Stimulated activated effector memory CD8-positive, alpha-beta T cell treated with anti-CD3 and anti-CD28 coated beads, Interleukin-12 subunit alpha, Interleukin-12 subunit beta, amount 100 ng/mL, for 72 hours (primary cell): Measurements from ENCODE around the gene KIF6.

Experiments
- ATAC-seq: fragments of 150-1000 bp; cut with Tn5 transposase; 2 replicates; pipeline ENCODE4 v1.10.0; 2021
- DNase-seq, 2 donors: peaks; one replicate each; pipeline ENCODE4 v3.0.0; 2021 to 2022; ENCODE audit warnings: low spot score in 2 of 2
- H3K27ac Mint-ChIP-seq: one replicate; pipeline ENCODE4 v1.8.0; 2022; ENCODE audit warnings: mild to moderate bottlenecking, mixed read lengths
- H3K36me3 Mint-ChIP-seq: one replicate; pipeline ENCODE4 v1.8.0; 2022; ENCODE audit warnings: mild to moderate bottlenecking, mixed read lengths
- H3K4me1 Mint-ChIP-seq: one replicate; pipeline ENCODE4 v1.8.0; 2022; ENCODE audit warnings: mixed read lengths
- H3K4me3 Mint-ChIP-seq: one replicate; pipeline ENCODE4 v1.8.0; 2022; ENCODE audit warnings: mild to moderate bottlenecking, mixed read lengths
- H3K9me3 Mint-ChIP-seq: one replicate; pipeline ENCODE4 v1.8.0; 2022; ENCODE audit warnings: mixed read lengths

KIF6 gene

GRCh38 chr6:39724787-39725631 is at the start of gene KIF6:
Gene KIF6, minus strand, starts transcription at chr6:39725408. Its CDS starts 98 bp downstream, at chr6:39725310.
- peak within 1 kb of the TSS; percentile 75 for H3K4me3 Mint-ChIP-seq
- peak; percentile 17 to 71 for DNase-seq
- no peaks in the 10 kb centered on the region for H3K36me3 Mint-ChIP-seq
- no peaks in the 10 kb centered on the region for H3K4me1 Mint-ChIP-seq
- H3K27ac Mint-ChIP-seq, result peak within 1 kb of the TSS; percentile 50
- no peaks in the 10 kb centered on the region for H3K9me3 Mint-ChIP-seq
- peak; percentile 93 for ATAC-seq

GRCh38 chr6:39773782-39774181 is 48.6 kb upstream of the KIF6 start:
- H3K4me1 Mint-ChIP-seq, result no peaks in the 10 kb centered on the region
- no peaks in the 10 kb centered on the region for H3K36me3 Mint-ChIP-seq
- DNase-seq (no peak), ATAC-seq (no peak)
- H3K27ac Mint-ChIP-seq, result no peak overlapping the region
- H3K9me3 Mint-ChIP-seq, result no peaks in the 10 kb centered on the region
- no peak overlapping the region for H3K4me3 Mint-ChIP-seq

GRCh38 chr6:39772559-39773273 is 47.5 kb upstream of the KIF6 start:
- Mint-ChIP-seq H3K36me3 (no peaks in the 10 kb centered on the region), H3K4me3 (no peak overlapping the region), H3K9me3 (no peaks in the 10 kb centered on the region), H3K4me1 (no peaks in the 10 kb centered on the region), H3K27ac (no peak overlapping the region)
- DNase-seq (no peak), ATAC-seq (no peak)

GRCh38 chr6:39770446-39770845 is 45.2 kb upstream of the KIF6 start:
- DNase-seq, result no peak
- Mint-ChIP-seq H3K4me1 (no peaks in the 10 kb centered on the region), H3K27ac (no peak overlapping the region), H3K9me3 (no peaks in the 10 kb centered on the region), H3K36me3 (no peaks in the 10 kb centered on the region), H3K4me3 (no peak overlapping the region)
- no peak for ATAC-seq

- no peaks in the 10 kb centered on the region for H3K36me3 Mint-ChIP-seq
- no peak for DNase-seq
- ATAC-seq, result no peak
- H3K27ac Mint-ChIP-seq, result no peak overlapping the region
- H3K4me3 Mint-ChIP-seq, result no peak overlapping the region
- H3K4me1 Mint-ChIP-seq, result no peaks in the 10 kb centered on the region
- no peaks in the 10 kb centered on the region for H3K9me3 Mint-ChIP-seq
These were observed 43.8 kb upstream of the KIF6 start for GRCh38 chr6:39769012-39769411.

GRCh38 chr6:39765508-39766065 is 40.4 kb upstream of the KIF6 start:
- no peak overlapping the region for H3K27ac Mint-ChIP-seq
- no peaks in the 10 kb centered on the region for H3K4me1 Mint-ChIP-seq
- no peak for DNase-seq
- no peak for ATAC-seq
- no peaks in the 10 kb centered on the region for H3K9me3 Mint-ChIP-seq
- no peak overlapping the region for H3K4me3 Mint-ChIP-seq
- no peaks in the 10 kb centered on the region for H3K36me3 Mint-ChIP-seq

- no peak overlapping the region for H3K4me3 Mint-ChIP-seq
- DNase-seq (no peak), ATAC-seq (no peak)
- H3K9me3 Mint-ChIP-seq, result no peaks in the 10 kb centered on the region
- H3K36me3 Mint-ChIP-seq, result no peaks in the 10 kb centered on the region
- no peaks in the 10 kb centered on the region for H3K4me1 Mint-ChIP-seq
- no peak overlapping the region for H3K27ac Mint-ChIP-seq
These were observed 35.2 kb upstream of the KIF6 start for GRCh38 chr6:39760226-39760952.

- no peak for DNase-seq
- no peak overlapping the region for H3K4me3 Mint-ChIP-seq
- H3K9me3 Mint-ChIP-seq, result no peaks in the 10 kb centered on the region
- no peak overlapping the region for H3K27ac Mint-ChIP-seq
- no peaks in the 10 kb centered on the region for H3K4me1 Mint-ChIP-seq
- no peaks in the 10 kb centered on the region for H3K36me3 Mint-ChIP-seq
- ATAC-seq, result no peak
These were observed 33.8 kb upstream of the KIF6 start for GRCh38 chr6:39758905-39759605.

GRCh38 chr6:39756582-39756981 is 31.4 kb upstream of the KIF6 start:
- no peaks in the 10 kb centered on the region for H3K4me1 Mint-ChIP-seq
- DNase-seq (no peak), ATAC-seq (no peak)
- no peak overlapping the region for H3K27ac Mint-ChIP-seq
- H3K9me3 Mint-ChIP-seq, result no peaks in the 10 kb centered on the region
- no peak overlapping the region for H3K4me3 Mint-ChIP-seq
- no peaks in the 10 kb centered on the region for H3K36me3 Mint-ChIP-seq

GRCh38 chr6:39755231-39755630 is 30.0 kb upstream of the KIF6 start:
- no peak for ATAC-seq
- no peaks in the 10 kb centered on the region for H3K4me1 Mint-ChIP-seq
- H3K27ac Mint-ChIP-seq, result no peak overlapping the region
- no peak overlapping the region for H3K4me3 Mint-ChIP-seq
- no peaks in the 10 kb centered on the region for H3K9me3 Mint-ChIP-seq
- H3K36me3 Mint-ChIP-seq, result no peaks in the 10 kb centered on the region
- DNase-seq, result no peak

GRCh38 chr6:39754514-39755115 is 29.4 kb upstream of the KIF6 start:
- no peak for ATAC-seq
- H3K9me3 Mint-ChIP-seq, result no peaks in the 10 kb centered on the region
- DNase-seq, result no peak
- H3K4me3 Mint-ChIP-seq, result no peak overlapping the region
- no peaks in the 10 kb centered on the region for H3K36me3 Mint-ChIP-seq
- H3K4me1 Mint-ChIP-seq, result no peaks in the 10 kb centered on the region
- H3K27ac Mint-ChIP-seq, result no peak overlapping the region

GRCh38 chr6:39753725-39754045 is 28.5 kb upstream of the KIF6 start:
- H3K4me1 Mint-ChIP-seq, result no peaks in the 10 kb centered on the region
- ATAC-seq (no peak), DNase-seq (no peak)
- no peaks in the 10 kb centered on the region for H3K36me3 Mint-ChIP-seq
- H3K27ac Mint-ChIP-seq, result no peak overlapping the region
- H3K4me3 Mint-ChIP-seq, result no peak overlapping the region
- no peaks in the 10 kb centered on the region for H3K9me3 Mint-ChIP-seq

- ATAC-seq (no peak), DNase-seq (no peak)
- H3K27ac Mint-ChIP-seq, result no peak overlapping the region
- H3K4me3 Mint-ChIP-seq, result no peak overlapping the region
- no peaks in the 10 kb centered on the region for H3K36me3 Mint-ChIP-seq
- H3K9me3 Mint-ChIP-seq, result no peaks in the 10 kb centered on the region
- no peaks in the 10 kb centered on the region for H3K4me1 Mint-ChIP-seq
These were observed 27.9 kb upstream of the KIF6 start for GRCh38 chr6:39752835-39753724.

GRCh38 chr6:39746795-39747194 is 21.6 kb upstream of the KIF6 start:
- Mint-ChIP-seq H3K4me3 (no peak overlapping the region), H3K9me3 (no peaks in the 10 kb centered on the region), H3K4me1 (no peaks in the 10 kb centered on the region), H3K36me3 (no peaks in the 10 kb centered on the region), H3K27ac (no peak overlapping the region)
- ATAC-seq, result no peak
- DNase-seq, result no peak
